IPS-20b (cell line): ENCODE data around the gene ACRV1.

Experiments used
- H3K27ac ChIP-seq: one replicate; pipeline ENCODE4 v1.5.1; 2013; ENCODE audit warnings: low read length
- H3K27me3 ChIP-seq: 2 replicates; pipeline ENCODE4 v1.6.1; 2013; ENCODE audit warnings: mild to moderate bottlenecking, low read length, inconsistent platforms; ENCODE audit not compliant: insufficient read depth
- H3K36me3 ChIP-seq: 2 replicates; pipeline ENCODE4 v1.6.1; 2013; ENCODE audit warnings: low read depth, mild to moderate bottlenecking, inconsistent platforms, low read length, moderate library complexity; ENCODE audit not compliant: insufficient read depth
- H3K4me1 ChIP-seq: 2 replicates; pipeline ENCODE4 v1.6.1; 2013; ENCODE audit warnings: mild to moderate bottlenecking, control low read depth, inconsistent platforms, low read length, moderate library complexity; ENCODE audit not compliant: insufficient read depth
- H3K4me3 ChIP-seq: 2 replicates; pipeline ENCODE4 v1.5.1; 2013; ENCODE audit warnings: mild to moderate bottlenecking, low read length, inconsistent platforms
- H3K9ac ChIP-seq: 2 replicates; pipeline ENCODE4 v1.6.1; 2013; ENCODE audit warnings: low read depth, mild to moderate bottlenecking, inconsistent platforms, low read length, moderate library complexity
- H3K9me3 ChIP-seq: 2 replicates; pipeline ENCODE4 v1.6.1; 2013; ENCODE audit warnings: mild to moderate bottlenecking, low read depth, low read length, inconsistent platforms; ENCODE audit not compliant: insufficient read depth

Gene ACRV1

GRCh38 chr11:125649465-125650166 lies 31.0 kb downstream of the ACRV1 start:
- Histone ChIP-seq H3K9me3 (no peaks in the 10 kb centered on the region), H3K27ac (no peak overlapping the region), H3K27me3 (no peaks in the 10 kb centered on the region), H3K9ac (no peak overlapping the region), H3K4me3 (no peak overlapping the region), H3K4me1 (no peaks in the 10 kb centered on the region; the same call in 1 of the 2 replicates), H3K36me3 (peaks cover 94% of the 10 kb centered on the region)

- Histone ChIP-seq H3K4me3 (no peak overlapping the region), H3K9ac (no peak overlapping the region), H3K4me1 (no peaks in the 10 kb centered on the region; the same call in 1 of the 2 replicates), H3K27ac (no peak overlapping the region), H3K9me3 (no peaks in the 10 kb centered on the region), H3K36me3 (peaks cover 92% of the 10 kb centered on the region), H3K27me3 (no peaks in the 10 kb centered on the region)
Measured at GRCh38 chr11:125645871-125646270, 34.8 kb downstream of the ACRV1 start.

GRCh38 chr11:125638315-125638714 lies 42.3 kb downstream of the ACRV1 start:
- H3K4me3 ChIP-seq: no peak overlapping the region
- H3K27ac ChIP-seq: no peak overlapping the region
- no peaks in the 10 kb centered on the region for H3K9me3 ChIP-seq
- no peak overlapping the region for H3K9ac ChIP-seq
- no peaks in the 10 kb centered on the region for H3K27me3 ChIP-seq
- H3K4me1 ChIP-seq: no peaks in the 10 kb centered on the region
- peaks cover 94% of the 10 kb centered on the region for H3K36me3 ChIP-seq

- H3K27ac ChIP-seq: no peak overlapping the region
- H3K36me3 ChIP-seq: peaks cover 98% of the 10 kb centered on the region
- H3K4me1 ChIP-seq: no peaks in the 10 kb centered on the region
Measured at GRCh38 chr11:125637840-125638239, 42.8 kb downstream of the ACRV1 start.

GRCh38 chr11:125627236-125627910 lies 53.3 kb downstream of the ACRV1 start:
- H3K4me3 ChIP-seq: peak overlapping the region; percentile 98
- H3K36me3 ChIP-seq: peaks cover 57% of the 10 kb centered on the region
- no peaks in the 10 kb centered on the region for H3K27me3 ChIP-seq
- peak overlapping the region; percentile 89 for H3K27ac ChIP-seq
- peaks cover 10% of the 10 kb centered on the region; the same call in 1 of the 2 replicates for H3K4me1 ChIP-seq
- H3K9me3 ChIP-seq: no peaks in the 10 kb centered on the region
- peak overlapping the region; percentile 98 for H3K9ac ChIP-seq

More at GRCh38 chr11:125637840-125638239, 42.8 kb downstream of the ACRV1 start:
- H3K9me3 ChIP-seq: no peaks in the 10 kb centered on the region
- no peak overlapping the region for H3K9ac ChIP-seq
- no peaks in the 10 kb centered on the region for H3K27me3 ChIP-seq
- no peak overlapping the region for H3K4me3 ChIP-seq

- no peaks in the 10 kb centered on the region for H3K27me3 ChIP-seq
Measured at GRCh38 chr11:125626288-125626950, 54.2 kb downstream of the ACRV1 start.

GRCh38 chr11:125625630-125626287 lies 54.9 kb downstream of the ACRV1 start:
- H3K27me3 ChIP-seq: no peaks in the 10 kb centered on the region
- H3K4me1 ChIP-seq: peaks cover 10% of the 10 kb centered on the region; the same call in 1 of the 2 replicates
- H3K9ac ChIP-seq: peak overlapping the region; percentile 98
- peak overlapping the region; percentile 98 for H3K4me3 ChIP-seq
- no peaks in the 10 kb centered on the region for H3K9me3 ChIP-seq
- peak overlapping the region; percentile 89 for H3K27ac ChIP-seq
- peaks cover 56% of the 10 kb centered on the region for H3K36me3 ChIP-seq

More at GRCh38 chr11:125626288-125626950, 54.2 kb downstream of the ACRV1 start:
- Histone ChIP-seq H3K9ac (peak overlapping the region; percentile 98), H3K9me3 (no peaks in the 10 kb centered on the region), H3K36me3 (peaks cover 56% of the 10 kb centered on the region), H3K4me3 (peak overlapping the region; percentile 98), H3K27ac (peak overlapping the region; percentile 89), H3K4me1 (peaks cover 10% of the 10 kb centered on the region; the same call in 1 of the 2 replicates)

- Histone ChIP-seq H3K36me3 (peaks cover 56% of the 10 kb centered on the region), H3K4me1 (peaks cover 10% of the 10 kb centered on the region; the same call in 1 of the 2 replicates)
Measured at GRCh38 chr11:125625225-125625629, 55.4 kb downstream of the ACRV1 start.

GRCh38 chr11:125624756-125625213 lies 55.9 kb downstream of the ACRV1 start, which contains the start of gene CHEK1:
CHEK1 (plus strand) TSS chr11:125625163; CDS start chr11:125626769, 1,606 bp downstream.
- peak within 1 kb of the TSS; percentile 98 for H3K9ac ChIP-seq
- peaks cover 10% of the 10 kb centered on the region; the same call in 1 of the 2 replicates for H3K4me1 ChIP-seq
- peaks cover 56% of the 10 kb centered on the region for H3K36me3 ChIP-seq
- no peaks in the 10 kb centered on the region for H3K27me3 ChIP-seq
- no peaks in the 10 kb centered on the region for H3K9me3 ChIP-seq
- H3K27ac ChIP-seq: peak within 1 kb of the TSS; percentile 89
- peak within 1 kb of the TSS; percentile 98 for H3K4me3 ChIP-seq

More at GRCh38 chr11:125625225-125625629, 55.4 kb downstream of the ACRV1 start:
- Histone ChIP-seq H3K27ac (peak overlapping the region; percentile 72), H3K27me3 (no peaks in the 10 kb centered on the region), H3K9me3 (no peaks in the 10 kb centered on the region), H3K9ac (peak overlapping the region; percentile 98), H3K4me3 (peak overlapping the region; percentile 98)

GRCh38 chr11:125623064-125623463 lies 57.6 kb downstream of the ACRV1 start:
- Histone ChIP-seq H3K36me3 (peaks cover 57% of the 10 kb centered on the region), H3K4me3 (no peak overlapping the region), H3K27ac (no peak overlapping the region), H3K27me3 (no peaks in the 10 kb centered on the region), H3K4me1 (peaks cover 10% of the 10 kb centered on the region; the same call in 1 of the 2 replicates), H3K9ac (no peak overlapping the region), H3K9me3 (no peaks in the 10 kb centered on the region)

GRCh38 chr11:125621995-125622394 lies 58.7 kb downstream of the ACRV1 start:
- Histone ChIP-seq H3K4me3 (no peak overlapping the region), H3K36me3 (peaks cover 57% of the 10 kb centered on the region), H3K27me3 (no peaks in the 10 kb centered on the region), H3K27ac (no peak overlapping the region), H3K4me1 (no peaks in the 10 kb centered on the region; the same call in 1 of the 2 replicates), H3K9me3 (no peaks in the 10 kb centered on the region), H3K9ac (no peak overlapping the region)
